Measurements from ENCODE around the gene TFPI. TPM values are rescaled to one million over a fixed set of nuclear protein-coding genes. Genes with fewer than 3 reads are reported as not detected.

The TFPI gene
- total RNA-seq, 1 donor from 2014 or later: 19.0 TPM

DNA sequence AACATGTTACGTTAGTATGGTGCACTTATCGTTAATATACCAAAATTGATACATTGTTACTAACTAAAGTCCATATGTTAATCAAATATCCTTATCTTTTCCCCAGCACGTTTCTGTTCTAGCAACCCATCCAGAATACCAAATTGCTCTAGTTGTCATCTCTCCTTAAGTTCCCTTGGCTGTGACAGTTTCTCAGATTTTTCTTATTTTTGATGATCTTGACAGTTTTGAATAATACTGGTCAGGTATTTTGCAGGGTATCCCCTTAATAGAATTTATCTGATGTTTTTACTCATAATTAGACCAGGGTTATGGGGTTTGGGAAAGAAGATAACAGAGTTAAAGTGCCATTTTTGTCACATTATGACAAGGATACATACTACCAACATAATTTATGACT, 47.8 kb downstream of the TFPI start:
- Histone ChIP-seq H3K4me1 (peaks cover 21% of the 10 kb centered on the region), H3K27me3 (ENCODE audit: low read depth) (no peaks in the 10 kb centered on the region), H3K27ac (replicated peaks) (no peak overlapping the region), H3K4me3 (no peak overlapping the region), H3K36me3 (no peaks in the 10 kb centered on the region), H3K9me3 (replicated peaks) (peaks cover 28% of the 10 kb centered on the region)
- intact Hi-C loops (cut with micrococcal nuclease): loop anchor here (10.0 kb wide), 1 partner anchor 338 kb away; no protein-coding TSS in a partner anchor
- TF ChIP-seq, protein P1, sequence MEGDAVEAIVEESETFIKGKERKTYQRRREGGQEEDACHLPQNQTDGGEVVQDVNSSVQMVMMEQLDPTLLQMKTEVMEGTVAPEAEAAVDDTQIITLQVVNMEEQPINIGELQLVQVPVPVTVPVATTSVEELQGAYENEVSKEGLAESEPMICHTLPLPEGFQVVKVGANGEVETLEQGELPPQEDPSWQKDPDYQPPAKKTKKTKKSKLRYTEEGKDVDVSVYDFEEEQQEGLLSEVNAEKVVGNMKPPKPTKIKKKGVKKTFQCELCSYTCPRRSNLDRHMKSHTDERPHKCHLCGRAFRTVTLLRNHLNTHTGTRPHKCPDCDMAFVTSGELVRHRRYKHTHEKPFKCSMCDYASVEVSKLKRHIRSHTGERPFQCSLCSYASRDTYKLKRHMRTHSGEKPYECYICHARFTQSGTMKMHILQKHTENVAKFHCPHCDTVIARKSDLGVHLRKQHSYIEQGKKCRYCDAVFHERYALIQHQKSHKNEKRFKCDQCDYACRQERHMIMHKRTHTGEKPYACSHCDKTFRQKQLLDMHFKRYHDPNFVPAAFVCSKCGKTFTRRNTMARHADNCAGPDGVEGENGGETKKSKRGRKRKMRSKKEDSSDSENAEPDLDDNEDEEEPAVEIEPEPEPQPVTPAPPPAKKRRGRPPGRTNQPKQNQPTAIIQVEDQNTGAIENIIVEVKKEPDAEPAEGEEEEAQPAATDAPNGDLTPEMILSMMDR (IDR thresholded peaks at IDR 0.05; ENCODE audit: borderline replicate concordance): no peak
- no peak for DNase-seq

DNA sequence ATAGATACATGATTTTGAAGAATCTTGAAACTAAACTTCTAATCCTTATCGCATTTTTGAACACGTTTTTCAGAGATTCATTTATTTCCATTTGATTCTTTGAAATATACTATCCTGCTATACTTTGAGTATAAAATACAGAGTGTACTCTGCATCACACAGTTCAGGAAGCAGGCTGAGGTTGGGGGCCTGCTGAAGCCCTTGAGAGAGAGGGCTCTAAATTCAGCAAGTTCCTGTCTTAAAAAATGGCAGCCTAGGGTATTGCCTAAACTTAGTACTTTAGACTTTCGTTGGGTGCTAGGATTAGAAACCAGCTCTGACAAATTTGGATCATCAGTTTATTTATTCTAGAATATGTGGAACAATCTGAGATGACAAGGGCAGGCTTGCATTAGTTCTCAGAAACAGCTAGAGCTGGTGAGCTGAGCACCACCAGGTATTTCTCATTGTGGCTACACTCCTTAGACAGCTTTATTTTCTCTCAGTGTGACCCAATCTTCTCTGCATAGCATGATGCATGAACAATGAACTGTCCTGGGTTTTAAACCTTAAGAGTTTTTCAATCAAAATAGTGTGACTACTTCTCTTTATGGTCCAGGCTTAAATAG, 49.1 kb downstream of the TFPI start:
- H3K27ac ChIP-seq (replicated peaks): peak overlapping the region; percentile 2

DNA sequence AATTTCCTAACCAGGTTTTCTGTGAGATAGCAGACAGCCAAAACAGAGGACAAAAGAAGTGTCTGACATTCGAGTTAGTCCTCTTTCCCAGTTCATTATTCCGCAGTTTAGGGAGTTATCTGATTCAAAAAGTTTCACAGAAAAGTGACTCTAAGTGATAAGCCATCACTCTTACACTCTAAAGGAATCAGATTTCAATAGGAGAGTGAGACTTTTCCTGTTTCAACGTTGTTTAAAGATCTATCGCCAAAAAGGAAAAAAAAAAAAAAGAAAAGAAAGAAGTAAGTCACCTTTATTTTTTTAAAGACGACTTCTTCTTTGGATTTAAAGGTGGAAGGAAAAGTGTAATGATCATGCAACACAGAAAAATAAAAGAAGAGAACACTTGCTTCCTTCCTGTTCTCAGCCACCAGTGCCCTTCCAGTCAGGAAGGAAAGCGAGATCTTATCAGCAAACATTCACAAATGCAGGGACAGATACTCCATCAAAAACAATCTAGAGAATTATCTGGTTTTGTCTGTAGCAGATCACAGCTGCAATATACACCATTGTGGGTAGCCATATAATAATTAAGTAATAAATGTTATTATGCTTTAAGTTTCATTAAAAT, 49.8 kb downstream of the TFPI start:
- Histone ChIP-seq H3K27ac (replicated peaks) (peak overlapping the region; percentile 41), H3K36me3 (no peaks in the 10 kb centered on the region), H3K4me3 (no peak overlapping the region), H3K4me1 (peaks cover 21% of the 10 kb centered on the region), H3K9me3 (replicated peaks) (peaks cover 24% of the 10 kb centered on the region), H3K27me3 (ENCODE audit: low read depth) (no peaks in the 10 kb centered on the region)
- intact Hi-C loops (cut with micrococcal nuclease): loop anchor here (10.0 kb wide), 1 partner anchor 340 kb away; no protein-coding TSS in a partner anchor
- TF ChIP-seq, protein P1 (IDR thresholded peaks at IDR 0.05; ENCODE audit: borderline replicate concordance): no peak
- DNase-seq: no peak

More for the DNA sequence above, 49.1 kb downstream of the TFPI start:
- H3K4me1 ChIP-seq: peaks cover 21% of the 10 kb centered on the region
- H3K4me3 ChIP-seq: no peak overlapping the region
- peaks cover 28% of the 10 kb centered on the region for H3K9me3 ChIP-seq (replicated peaks)
- intact Hi-C loops (cut with micrococcal nuclease): loop anchor here (10.0 kb wide), 1 partner anchor 340 kb away; no protein-coding TSS in a partner anchor
- no peak for DNase-seq
- no peaks in the 10 kb centered on the region for H3K36me3 ChIP-seq
- H3K27me3 ChIP-seq (ENCODE audit: low read depth): no peaks in the 10 kb centered on the region
- TF ChIP-seq, protein P1 (IDR thresholded peaks at IDR 0.05; ENCODE audit: borderline replicate concordance): no peak

DNA sequence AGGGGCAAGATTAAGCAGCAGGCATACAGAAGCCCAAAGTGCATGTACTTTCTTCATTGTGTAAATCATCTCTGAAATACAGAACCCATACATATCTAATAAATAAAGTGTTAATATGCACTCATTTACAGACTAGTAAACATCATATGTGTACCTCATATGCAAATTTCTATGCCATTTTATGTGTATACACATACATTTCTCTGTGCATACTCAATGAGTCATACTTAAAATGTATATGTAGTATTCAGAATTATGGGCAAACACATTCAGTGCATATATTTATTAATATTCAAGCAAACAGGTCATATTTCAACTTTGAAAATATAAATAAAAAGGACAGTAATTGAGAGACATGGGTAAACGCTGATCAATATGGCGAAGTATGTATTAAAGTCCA, 50.5 kb downstream of the TFPI start:
- TF ChIP-seq, protein P1 (IDR thresholded peaks at IDR 0.05; ENCODE audit: borderline replicate concordance): no peak
- Histone ChIP-seq H3K27ac (replicated peaks) (peak overlapping the region; percentile 41), H3K9me3 (replicated peaks) (peaks cover 17% of the 10 kb centered on the region), H3K36me3 (no peaks in the 10 kb centered on the region), H3K27me3 (ENCODE audit: low read depth) (no peaks in the 10 kb centered on the region), H3K4me1 (peaks cover 21% of the 10 kb centered on the region), H3K4me3 (no peak overlapping the region)
- intact Hi-C loops (cut with micrococcal nuclease): loop anchor here (10.0 kb wide), 1 partner anchor 341 kb away; no protein-coding TSS in a partner anchor
- DNase-seq: no peak

DNA sequence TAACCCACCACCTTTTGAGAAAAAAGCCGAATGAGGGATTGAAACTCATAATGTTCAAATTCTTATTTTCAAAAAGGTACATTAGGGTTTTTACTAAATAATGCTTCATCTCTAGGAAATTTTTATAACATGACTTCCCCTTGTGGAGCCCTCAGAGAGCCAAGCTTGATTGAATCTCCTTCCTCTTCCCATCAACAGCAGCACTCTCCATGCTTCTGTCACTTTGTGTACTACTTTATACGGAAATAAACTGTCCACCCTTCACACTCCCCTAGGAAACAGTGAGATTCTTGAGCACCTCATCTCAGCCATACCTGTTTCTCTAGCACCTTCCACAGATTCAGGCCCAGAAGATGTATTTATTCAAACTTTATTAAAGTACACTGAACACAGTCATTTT, 51.8 kb downstream of the TFPI start:
- H3K36me3 ChIP-seq: no peaks in the 10 kb centered on the region
- H3K4me1 ChIP-seq: peaks cover 21% of the 10 kb centered on the region
- H3K9me3 ChIP-seq (replicated peaks): peaks cover 6% of the 10 kb centered on the region
- TF ChIP-seq, protein P1 (IDR thresholded peaks at IDR 0.05; ENCODE audit: borderline replicate concordance): no peak
- no peak overlapping the region for H3K4me3 ChIP-seq
- intact Hi-C loops (cut with micrococcal nuclease): loop anchor here (10.0 kb wide), 1 partner anchor 342 kb away; no protein-coding TSS in a partner anchor
- H3K27me3 ChIP-seq (ENCODE audit: low read depth): no peaks in the 10 kb centered on the region
- DNase-seq: no peak
- no peak overlapping the region for H3K27ac ChIP-seq (replicated peaks)

Data from left ventricle myocardium inferior (tissue), 1 donor.